ENCODE results near the gene ZNF578. TPM values are rescaled to one million over a fixed set of nuclear protein-coding genes. Genes with fewer than 3 reads are reported as not detected.
"Not testable (repeated sequence)": the region's sequence is repeated elsewhere in the genome, so short reads cannot be mapped to it uniquely, and the experiment has no call there.

Gene ZNF578
- total and polyA plus RNA-seq, 2 of the 4 experiments (the other 2 are of a cell fraction), result 1.4 to 4.1 TPM

- H4K20me1 ChIP-seq (ENCODE audit: insufficient read depth, low read length); H3K4me2 ChIP-seq (ENCODE audit: low read depth, low read length); H3K4ac ChIP-seq (ENCODE audit: low read depth, low read length); H2BK5ac ChIP-seq (ENCODE audit: low read depth, low read length, poor library complexity, severe bottlenecking); H3K18ac ChIP-seq (ENCODE audit: low read depth, low read length); CTCF ChIA-PET; H3K27ac ChIP-seq (ENCODE audit: insufficient read depth, low read length); H2BK20ac ChIP-seq (ENCODE audit: low read depth, low read length); H2AFZ ChIP-seq (replicated peaks; ENCODE audit: low read length, poor library complexity); H3K4me1 ChIP-seq (ENCODE audit: control insufficient read depth, insufficient read depth, low read length); H2BK120ac ChIP-seq (ENCODE audit: low read depth, low read length); H2BK15ac ChIP-seq (ENCODE audit: low read depth, low read length); H3K23ac ChIP-seq (ENCODE audit: low read depth, low read length); H2AK5ac ChIP-seq (ENCODE audit: low read depth, low read length); dilution Hi-C loops (cut with HindIII; ENCODE audit: low sequenced_read_pairs, unreplicated experiment); POLR2A ChIA-PET (ENCODE audit: unreplicated experiment); H3K9ac ChIP-seq (ENCODE audit: low read depth, low read length); H3K9me1 ChIP-seq (ENCODE audit: insufficient read depth, low read length); H3K27me3 ChIP-seq (ENCODE audit: control insufficient read depth, insufficient read depth, low read length); H3K14ac ChIP-seq (replicated peaks; ENCODE audit: low read depth, low read length); H3K56ac ChIP-seq (ENCODE audit: extremely low read depth, insufficient read depth, low read length); in situ Hi-C loops (cut with MboI; ENCODE audit: low sequenced_read_pairs); H4K8ac ChIP-seq (ENCODE audit: low read depth in 2 of 2, low read length in 2 of 2); H4K91ac ChIP-seq (ENCODE audit: insufficient read depth, low read depth, low read length); H3K79me1 ChIP-seq (ENCODE audit: low read depth in 1 of 2, low read length in 2 of 2); ATAC-seq (ENCODE audit: low read depth); H3K36me3 ChIP-seq (ENCODE audit: control insufficient read depth, insufficient read depth, low read length); DNase-seq; H3K4me3 ChIP-seq (ENCODE audit: insufficient read depth, low read depth, low read length); H4K5ac ChIP-seq (ENCODE audit: low read depth, low read length); H2AK9ac ChIP-seq (replicated peaks; ENCODE audit: low read depth, low read length, poor library complexity); BruUV-seq (replicated peaks); intact Hi-C loops (cut with micrococcal nuclease): not testable (repeated sequence)
- 80% methylated on average over 9 of the region's 12 CpGs; no CpG with 5 or more reads in 1 of the 2 experiments for WGBS, 2 experiments (ENCODE audit: extremely low coverage in 2 of 2, insufficient read length in 1 of 2)
- peaks cover 27% of the 10 kb centered on the region for H3K9me3 ChIP-seq (ENCODE audit: control insufficient read depth, insufficient read depth, low read length)
These were observed 47.6 kb downstream of the ZNF578 start for GRCh38 chr19:52500991-52501390.
